NT2/D1 (cell line): ENCODE measurements around the gene RTN4.

Experiments used
- DNase-seq: peaks from one replicate; pipeline ENCODE4 v3.0.0-alpha.2; 2011; ENCODE audit warnings: low read depth, low spot score
- H3K27me3 ChIP-seq: 2 replicates; pipeline ENCODE4 v1.6.0; 2011; ENCODE audit warnings: mild to moderate bottlenecking; ENCODE audit not compliant: insufficient read length, insufficient read depth
- H3K36me3 ChIP-seq: 2 replicates; pipeline ENCODE4 v1.6.1; 2011; ENCODE audit warnings: mild to moderate bottlenecking, low read length, mixed read lengths; ENCODE audit not compliant: insufficient read depth, insufficient read length
- H3K4me1 ChIP-seq: 2 replicates; pipeline ENCODE4 v1.5.1; 2011; ENCODE audit not compliant: insufficient read depth, insufficient read length
- H3K4me3 ChIP-seq: 2 replicates; pipeline ENCODE4 v1.5.1; 2011; ENCODE audit warnings: low read depth; ENCODE audit not compliant: insufficient read length
- H3K9ac ChIP-seq: 2 replicates; pipeline ENCODE4 v1.6.0; 2011; ENCODE audit warnings: low read depth; ENCODE audit not compliant: insufficient read length
- H3K9me3 ChIP-seq: 2 replicates; pipeline ENCODE4 v1.5.1; 2011; ENCODE audit warnings: mild to moderate bottlenecking, low read length; ENCODE audit not compliant: insufficient read depth
- SUZ12 ChIP-seq: IDR thresholded peaks from 2 replicates; pipeline ENCODE4 v1.6.1; 2011; ENCODE audit not compliant: insufficient read length, insufficient read depth; ENCODE audit errors: extremely low read depth
- YY1 ChIP-seq: IDR thresholded peaks from 2 replicates; pipeline ENCODE4 v1.6.1; 2011; ENCODE audit not compliant: insufficient read length, insufficient read depth
- ZNF274 ChIP-seq: IDR thresholded peaks from 2 replicates; pipeline ENCODE4 v1.6.1; 2011; ENCODE audit warnings: mild to moderate bottlenecking, low read depth, low read length

Gene RTN4

GRCh38 chr2:54952425-54952824, 97.8 kb downstream of the RTN4 start:
- Histone ChIP-seq H3K9ac (no peak overlapping the region), H3K9me3 (no peaks in the 10 kb centered on the region), H3K27me3 (no peaks in the 10 kb centered on the region), H3K4me1 (no peaks in the 10 kb centered on the region), H3K4me3 (no peak overlapping the region), H3K36me3 (no peaks in the 10 kb centered on the region)
- TF ChIP-seq YY1, result no peak
- no peak for TF ChIP-seq SUZ12
- no peak for TF ChIP-seq ZNF274
- DNase-seq, result no peak

- DNase-seq, result no peak
- H3K9ac ChIP-seq, result no peak overlapping the region
- no peak overlapping the region for H3K4me3 ChIP-seq
- H3K36me3 ChIP-seq, result no peaks in the 10 kb centered on the region
- H3K27me3 ChIP-seq, result no peaks in the 10 kb centered on the region
- TF ChIP-seq ZNF274 (no peak), SUZ12 (no peak), YY1 (no peak)
- no peaks in the 10 kb centered on the region for H3K9me3 ChIP-seq
- H3K4me1 ChIP-seq, result no peaks in the 10 kb centered on the region
These were observed 99.4 kb downstream of the RTN4 start for GRCh38 chr2:54950811-54951210.

- TF ChIP-seq ZNF274 (no peak), YY1 (no peak), SUZ12 (no peak)
- DNase-seq, result no peak
These were observed 100.8 kb downstream of the RTN4 start for GRCh38 chr2:54949431-54949830.

GRCh38 chr2:54948120-54948519, 102.1 kb downstream of the RTN4 start:
- H3K27me3 ChIP-seq, result no peaks in the 10 kb centered on the region
- H3K4me3 ChIP-seq, result no peak overlapping the region
- no peaks in the 10 kb centered on the region for H3K36me3 ChIP-seq
- H3K9ac ChIP-seq, result no peak overlapping the region
- no peaks in the 10 kb centered on the region for H3K9me3 ChIP-seq
- no peak for TF ChIP-seq YY1
- no peak for TF ChIP-seq SUZ12
- TF ChIP-seq ZNF274, result no peak
- no peak for DNase-seq
- H3K4me1 ChIP-seq, result peaks cover 2% of the 10 kb centered on the region

More at GRCh38 chr2:54949431-54949830, 100.8 kb downstream of the RTN4 start:
- Histone ChIP-seq H3K36me3 (no peaks in the 10 kb centered on the region), H3K4me1 (peaks cover 2% of the 10 kb centered on the region), H3K27me3 (no peaks in the 10 kb centered on the region), H3K9ac (no peak overlapping the region), H3K9me3 (no peaks in the 10 kb centered on the region), H3K4me3 (no peak overlapping the region)

GRCh38 chr2:54947646-54948045, 102.6 kb downstream of the RTN4 start:
- Histone ChIP-seq H3K9ac (no peak overlapping the region), H3K4me3 (no peak overlapping the region), H3K4me1 (peaks cover 2% of the 10 kb centered on the region), H3K36me3 (no peaks in the 10 kb centered on the region), H3K27me3 (no peaks in the 10 kb centered on the region), H3K9me3 (no peaks in the 10 kb centered on the region)
- TF ChIP-seq SUZ12 (no peak), YY1 (no peak), ZNF274 (no peak)
- DNase-seq, result no peak

- Histone ChIP-seq H3K4me3 (no peak overlapping the region), H3K4me1 (peaks cover 2% of the 10 kb centered on the region), H3K36me3 (no peaks in the 10 kb centered on the region), H3K27me3 (no peaks in the 10 kb centered on the region), H3K9ac (no peak overlapping the region), H3K9me3 (no peaks in the 10 kb centered on the region)
- no peak for DNase-seq
- no peak for TF ChIP-seq YY1
- no peak for TF ChIP-seq ZNF274
- no peak for TF ChIP-seq SUZ12
These were observed 103.1 kb downstream of the RTN4 start for GRCh38 chr2:54947136-54947535.

- DNase-seq, result no peak
- no peaks in the 10 kb centered on the region for H3K36me3 ChIP-seq
- TF ChIP-seq ZNF274 (no peak), SUZ12 (no peak), YY1 (no peak)
- H3K9ac ChIP-seq, result no peak overlapping the region
- no peaks in the 10 kb centered on the region for H3K9me3 ChIP-seq
- no peaks in the 10 kb centered on the region for H3K27me3 ChIP-seq
- H3K4me1 ChIP-seq, result peaks cover 2% of the 10 kb centered on the region
- no peak overlapping the region for H3K4me3 ChIP-seq
These were observed 103.9 kb downstream of the RTN4 start for GRCh38 chr2:54946220-54946805.
